Activated CD4-positive, alpha-beta T cell treated with anti-CD3 and anti-CD28 coated beads for 24 hours (primary cell): ENCODE measurements around the gene RPL37A.
"Not testable (repeated sequence)": the region's sequence is repeated elsewhere in the genome, so short reads cannot be mapped to it uniquely, and the experiment has no call there.

Experiments used
- DNase-seq, 2 donors: peaks; one replicate each; pipeline ENCODE4 v3.0.0-alpha.2; 2020; ENCODE audit warnings: low read depth in 2 of 2

Gene RPL37A

DNA sequence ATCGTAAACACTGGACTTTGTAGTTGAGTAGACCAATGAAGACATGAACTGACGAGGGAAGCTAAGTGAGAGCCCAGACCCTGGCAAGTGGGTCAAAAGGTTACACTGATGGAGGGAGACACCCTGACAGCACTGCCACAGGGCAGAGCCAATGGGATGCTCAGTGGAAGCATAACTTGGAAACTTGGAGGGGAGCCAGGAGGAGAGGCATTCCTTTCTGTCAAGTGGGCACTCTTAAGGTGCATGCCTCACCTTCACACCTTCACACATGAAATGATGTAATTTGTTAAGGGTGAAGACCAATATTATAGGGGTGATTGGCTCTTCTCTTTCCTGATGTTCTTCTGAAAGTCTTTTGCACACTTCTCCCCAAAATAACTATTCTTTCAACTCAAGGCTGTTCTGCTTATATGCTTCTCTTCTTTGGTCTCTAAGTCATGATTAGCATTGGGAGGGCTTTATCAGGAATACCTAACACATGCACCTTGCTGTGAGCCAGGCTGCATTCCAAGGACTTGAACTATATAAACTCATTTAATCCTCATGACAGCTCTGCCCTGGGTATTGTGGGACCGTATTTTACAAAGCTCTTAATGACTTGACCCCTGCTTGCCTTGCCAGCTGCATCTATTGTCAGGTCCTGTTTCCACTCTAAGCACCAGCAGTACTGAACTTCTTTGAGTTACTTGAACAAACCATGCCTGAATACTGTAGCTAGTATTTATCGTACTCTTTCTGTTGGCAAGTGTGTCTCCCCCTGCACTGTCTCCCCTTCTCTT, 19.0 kb downstream of the RPL37A start:
- no peak for DNase-seq

DNA sequence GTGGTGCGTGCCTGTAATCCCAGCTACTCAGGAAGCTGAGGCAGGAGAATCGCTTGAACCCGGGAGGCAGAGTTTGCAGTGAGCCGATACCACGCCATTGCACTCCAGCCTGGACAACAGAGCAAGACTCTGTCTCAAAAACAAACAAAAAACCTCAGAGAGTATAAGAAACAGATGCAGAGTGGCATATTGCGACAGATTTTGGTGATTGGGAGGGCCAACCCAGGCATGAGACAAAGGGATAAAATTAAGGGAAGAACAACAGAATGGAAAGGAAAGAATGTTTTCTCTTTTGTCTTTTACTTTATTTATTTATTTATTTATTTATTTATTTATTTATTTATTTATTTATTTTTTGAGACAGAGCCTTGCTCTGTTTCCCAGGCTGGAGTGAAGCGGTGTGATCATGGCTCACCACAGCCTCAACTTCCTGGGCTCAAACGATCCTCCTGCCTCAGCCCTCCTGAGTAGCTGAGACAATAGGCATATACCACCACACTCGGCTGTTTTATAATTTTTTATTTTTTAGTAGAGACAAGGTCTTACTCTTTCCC, 20.0 kb downstream of the RPL37A start:
- not testable (repeated sequence) for DNase-seq

DNA sequence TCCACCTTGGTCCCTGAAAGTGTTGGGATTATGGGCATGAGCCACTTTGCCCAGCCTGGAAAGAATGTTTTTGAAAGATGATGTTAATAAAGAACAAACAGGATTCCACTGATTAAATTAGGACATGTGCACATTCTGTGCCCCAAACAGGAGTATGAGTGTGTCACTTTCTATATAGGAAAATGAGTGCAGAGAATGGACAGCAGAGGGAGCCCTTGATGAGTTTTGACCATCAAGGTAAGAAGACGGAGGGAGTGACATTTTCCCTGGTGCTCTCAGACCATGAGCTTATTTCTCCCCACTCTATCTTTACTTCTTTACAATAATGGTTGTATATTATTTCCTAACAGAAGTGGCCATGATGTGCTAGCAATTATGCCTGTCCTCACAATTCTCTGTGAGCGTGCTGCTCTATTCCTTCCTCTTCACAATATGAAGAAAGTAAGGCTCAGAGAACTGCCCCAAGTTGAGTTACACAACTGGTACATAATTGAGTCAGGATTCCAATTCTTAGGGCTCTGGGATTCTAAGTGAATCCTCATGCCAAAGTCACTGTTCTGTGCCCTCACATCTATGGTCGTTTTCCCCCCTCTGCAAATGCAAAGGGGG, 20.6 kb downstream of the RPL37A start:
- DNase-seq: peak in 1 of 2 donors; percentile 35

DNA sequence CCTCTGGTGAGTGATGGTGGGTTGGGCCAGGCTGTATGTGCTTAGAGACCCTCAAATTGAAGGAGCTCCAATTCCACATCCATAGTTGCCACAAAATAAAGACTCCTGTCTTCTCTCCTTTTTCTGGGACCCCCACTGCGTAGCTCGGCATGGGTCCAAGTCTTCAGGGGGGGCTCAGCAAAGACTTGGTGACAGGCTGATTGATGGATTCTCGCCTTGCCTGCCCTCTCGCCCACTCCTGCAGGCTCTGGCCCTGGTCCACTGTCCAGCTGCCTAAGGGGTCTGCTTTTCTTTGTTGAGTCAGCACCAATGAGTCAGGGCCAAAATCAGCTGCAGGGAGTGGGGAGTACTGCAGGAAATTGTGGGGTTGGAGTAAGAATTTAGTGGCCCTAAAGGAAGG, 21.5 kb downstream of the RPL37A start:
- DNase-seq: no peak

DNA sequence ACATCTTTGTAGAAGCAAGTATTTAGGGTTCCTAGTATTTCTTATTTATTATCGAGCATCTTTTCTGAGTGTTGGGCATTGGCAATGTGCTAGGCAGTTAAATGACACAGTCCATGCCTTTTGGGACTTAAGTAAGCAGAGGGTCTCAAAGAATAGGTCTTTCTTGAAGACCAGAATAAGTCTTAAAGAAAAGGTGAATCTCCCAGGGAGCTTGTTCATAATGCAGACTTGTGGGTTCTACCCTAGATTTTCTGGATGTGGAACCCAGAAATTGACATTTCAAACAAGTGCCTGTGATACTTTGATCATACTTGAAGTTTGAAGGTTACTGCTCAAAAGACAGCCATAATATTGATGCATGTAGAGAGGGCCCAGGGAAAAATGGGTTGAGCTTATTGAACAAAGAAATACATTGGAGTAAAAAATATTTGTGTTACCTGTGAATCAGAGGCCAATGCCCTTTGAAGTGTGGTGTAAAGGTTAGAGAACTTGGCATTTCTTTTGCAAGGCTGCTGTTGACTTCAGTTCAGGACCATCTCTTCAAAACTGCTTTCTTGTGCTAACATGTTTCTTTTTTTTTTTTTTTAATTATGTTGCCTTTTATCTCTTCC, 24.4 kb downstream of the RPL37A start:
- no peak for DNase-seq

DNA sequence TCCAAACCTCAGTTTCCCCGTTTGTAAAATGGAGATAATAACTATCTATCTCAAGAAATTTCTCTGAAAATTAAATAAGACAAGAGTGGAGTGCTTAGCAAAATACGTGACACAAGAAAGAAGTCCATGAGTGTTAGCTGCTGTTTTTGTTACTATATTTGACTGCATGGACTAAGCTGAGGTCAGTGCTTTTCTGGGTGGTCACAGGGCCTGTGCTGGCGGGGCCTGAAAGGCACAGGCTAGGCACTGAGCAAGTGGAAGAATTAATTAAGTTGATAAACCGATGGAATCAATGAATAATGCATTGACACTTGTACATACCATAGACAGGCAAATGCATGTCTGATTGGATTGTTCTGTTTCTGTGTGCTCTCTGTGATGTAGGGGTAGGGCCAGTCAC, 27.3 kb downstream of the RPL37A start:
- no peak for DNase-seq

DNA sequence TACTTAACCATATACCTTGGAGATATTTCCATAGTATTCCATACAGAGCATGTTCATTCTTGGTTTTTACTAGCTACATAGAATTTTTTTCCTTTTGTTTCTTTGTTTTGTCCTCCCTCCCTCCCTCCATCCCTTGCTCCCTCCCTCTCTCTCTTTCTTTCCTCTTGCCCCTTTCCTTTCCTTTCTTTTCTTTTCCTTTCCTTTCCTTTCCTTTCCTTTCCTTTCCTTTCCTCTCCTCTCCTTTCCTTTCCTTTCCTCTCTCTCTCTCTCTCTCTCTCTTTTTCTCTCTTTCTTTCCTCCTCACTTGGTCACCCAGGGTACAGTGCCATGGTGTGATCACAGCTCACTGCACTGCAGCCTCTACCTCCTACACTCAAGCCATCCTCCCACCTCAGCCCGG, 28.3 kb downstream of the RPL37A start:
- no peak for DNase-seq

DNA sequence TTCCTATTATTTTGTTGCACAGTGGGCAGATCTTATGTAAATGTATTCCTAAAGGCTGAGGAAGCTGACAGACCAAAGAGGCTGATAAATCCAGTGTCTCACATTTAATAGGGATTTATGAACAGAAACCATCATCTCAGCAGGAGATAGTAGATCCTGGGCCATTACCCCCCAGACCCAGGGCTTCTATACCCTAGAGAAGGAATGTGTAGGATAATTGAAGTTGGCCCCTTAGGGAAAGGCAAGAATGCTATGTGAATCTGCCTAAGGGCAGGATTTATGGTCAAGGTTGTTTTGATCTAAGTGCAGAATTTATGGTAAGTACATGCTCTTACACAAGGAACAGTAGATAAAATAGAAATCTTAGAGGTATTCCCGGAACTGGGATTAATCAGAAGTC, 29.0 kb downstream of the RPL37A start:
- no peak for DNase-seq

DNA sequence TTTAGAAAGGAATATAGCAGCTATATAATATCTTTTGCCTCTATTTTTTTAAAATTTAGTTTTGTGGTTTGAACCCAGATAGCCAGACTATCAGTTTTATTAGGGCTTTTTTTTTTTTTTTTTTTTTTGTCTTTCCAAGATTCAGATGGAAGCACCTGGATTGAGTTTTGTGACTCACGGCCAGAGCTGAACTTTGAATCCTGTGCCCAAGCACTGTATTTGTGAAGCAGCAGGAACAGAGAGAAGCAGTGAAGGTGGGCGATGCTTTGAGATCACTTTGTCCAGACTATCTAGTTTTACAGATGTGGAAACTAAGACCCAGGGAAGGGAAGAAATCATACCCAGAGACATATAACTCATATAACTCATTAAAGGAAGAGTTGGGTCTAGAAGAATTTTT, 33.9 kb downstream of the RPL37A start:
- no peak for DNase-seq

DNA sequence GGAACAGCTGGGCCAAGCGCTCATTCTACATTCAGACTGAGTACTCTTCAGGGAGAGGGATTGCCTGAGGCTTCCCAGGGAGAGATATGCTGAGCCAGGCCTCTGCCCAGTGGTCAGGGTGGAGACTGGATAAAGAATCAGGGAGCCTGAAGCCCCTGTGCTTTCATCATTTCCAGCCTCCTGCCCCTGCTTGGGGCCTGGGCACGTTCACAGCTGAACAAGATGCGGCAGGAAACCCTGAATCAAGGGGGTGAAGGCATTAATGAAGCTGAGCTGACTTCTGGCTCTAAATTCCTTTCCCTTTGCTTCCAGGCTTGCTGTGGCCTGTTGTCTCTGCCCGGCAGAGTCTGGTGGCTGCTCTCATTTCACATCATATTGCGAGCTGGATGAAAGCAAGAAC, 35.0 kb downstream of the RPL37A start:
- DNase-seq: no peak

DNA sequence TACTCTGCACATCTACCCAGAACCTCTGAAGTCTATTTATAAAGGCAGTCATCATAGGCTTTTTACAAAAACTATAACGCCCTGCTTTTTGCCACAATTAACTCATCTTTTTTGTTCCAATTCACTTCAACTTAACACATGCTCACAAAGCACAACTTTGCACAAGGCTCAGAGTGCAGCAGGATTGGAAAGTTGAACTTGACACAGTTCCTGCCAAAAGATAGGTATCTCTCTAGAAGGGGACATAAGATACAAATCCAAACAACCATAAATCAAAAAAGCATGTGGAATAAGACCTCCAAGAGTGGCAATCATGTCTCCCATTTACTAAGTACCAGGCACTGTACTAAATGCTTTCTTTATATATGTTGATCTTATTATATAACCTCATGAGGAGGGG, 36.2 kb downstream of the RPL37A start:
- DNase-seq: no peak

DNA sequence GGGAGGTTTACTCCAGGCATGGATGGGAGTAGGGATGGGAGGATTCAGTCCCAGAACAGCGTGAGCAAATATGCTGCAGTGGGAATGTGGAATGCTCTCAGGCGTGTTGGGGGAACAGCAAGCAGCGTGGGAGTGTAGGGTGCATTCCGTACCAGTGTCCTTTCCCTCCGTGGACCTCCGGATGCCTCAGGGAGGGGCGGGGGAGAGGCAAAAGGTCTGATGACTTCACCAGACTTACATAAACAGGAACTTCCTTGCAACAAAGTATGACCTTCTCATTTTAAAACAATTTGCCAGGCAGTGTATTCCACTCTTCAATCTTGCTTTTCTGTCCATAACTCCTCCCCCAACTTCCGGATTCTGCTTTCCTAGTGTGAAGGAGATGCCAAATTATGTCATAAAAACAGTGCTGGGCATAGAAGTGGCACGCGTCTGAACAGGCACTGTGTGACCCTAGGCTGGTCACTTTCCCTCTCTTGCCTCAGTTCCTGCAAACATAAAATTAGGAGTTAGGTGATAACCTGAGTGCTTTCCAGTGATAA, 36.9 kb downstream of the RPL37A start:
- no peak for DNase-seq

DNA sequence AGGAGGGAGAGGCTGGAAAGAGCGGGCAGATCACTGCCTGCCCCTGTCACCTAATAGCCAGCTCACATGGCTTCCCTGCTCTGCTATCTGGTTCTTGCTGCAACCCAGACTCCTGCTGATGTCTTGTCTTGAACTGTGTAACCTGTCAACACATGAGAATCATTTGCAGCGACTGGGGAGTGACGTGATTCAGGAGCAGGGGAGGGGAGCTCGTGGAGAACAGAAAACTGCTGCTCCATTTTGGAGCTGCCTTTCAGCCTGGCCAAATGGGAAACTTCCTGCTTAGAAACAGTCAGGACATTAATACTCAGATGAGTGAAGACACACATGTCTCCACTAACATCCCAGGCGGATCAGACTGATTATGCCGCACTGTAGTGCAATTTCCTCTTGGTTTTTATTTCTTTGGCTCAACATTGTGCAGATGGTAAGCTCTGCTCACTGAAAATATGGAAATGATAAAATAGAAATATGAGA, 38.1 kb downstream of the RPL37A start:
- no peak for DNase-seq

DNA sequence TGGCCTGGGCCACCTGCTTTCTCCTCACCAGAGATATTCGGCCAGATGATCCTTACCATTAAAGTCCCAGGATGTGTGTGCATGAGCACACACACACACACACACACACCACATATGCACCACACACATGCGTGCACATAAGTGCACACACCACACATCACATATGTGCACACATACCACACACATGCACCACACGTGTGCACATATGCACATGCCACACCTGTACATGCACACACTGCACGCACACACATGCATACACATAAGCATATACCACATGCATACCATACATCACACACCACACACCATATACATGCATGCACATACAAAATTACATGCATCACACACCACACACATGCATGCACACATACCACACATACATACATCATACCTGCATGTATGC, 38.7 kb downstream of the RPL37A start:
- no peak for DNase-seq

DNA sequence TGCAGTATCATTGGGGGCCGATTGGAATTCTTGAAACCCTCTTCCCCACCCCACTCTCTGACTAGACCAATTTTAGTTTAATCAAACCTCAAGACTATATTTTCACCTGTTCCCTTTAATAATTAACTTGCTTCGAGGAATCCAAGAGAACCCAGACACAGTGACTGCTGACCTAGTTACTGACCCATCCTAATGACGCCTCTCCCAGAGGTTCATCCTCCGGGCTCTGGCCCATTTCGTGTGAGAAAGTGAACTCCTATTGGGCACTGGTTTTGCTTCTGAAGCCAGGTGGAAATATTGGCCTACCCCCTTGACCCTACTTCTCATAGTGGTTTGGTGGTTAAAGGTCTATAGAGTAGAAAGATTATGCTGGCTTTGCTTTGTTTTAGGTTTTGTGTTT, 39.9 kb downstream of the RPL37A start:
- DNase-seq: no peak

DNA sequence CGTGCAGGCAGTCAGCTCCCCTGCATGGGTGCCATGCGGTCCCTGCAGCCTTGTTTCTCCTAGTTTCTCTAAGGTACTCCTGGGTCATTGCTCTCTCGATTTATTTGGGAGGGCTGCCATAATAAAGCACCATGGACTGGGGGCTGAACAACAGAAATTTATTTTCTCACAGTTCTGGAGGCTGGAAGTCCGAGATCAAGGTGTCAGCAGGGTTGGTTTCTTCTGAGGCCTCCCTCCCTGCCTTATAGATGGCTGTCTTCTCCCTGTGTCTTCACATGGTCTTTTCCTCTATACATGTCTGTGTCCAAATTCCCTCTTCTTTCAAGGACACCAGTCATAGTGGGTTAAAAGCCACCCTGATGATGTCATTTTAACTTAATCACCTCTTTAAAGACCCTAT, 40.5 kb downstream of the RPL37A start:
- DNase-seq: no peak

DNA sequence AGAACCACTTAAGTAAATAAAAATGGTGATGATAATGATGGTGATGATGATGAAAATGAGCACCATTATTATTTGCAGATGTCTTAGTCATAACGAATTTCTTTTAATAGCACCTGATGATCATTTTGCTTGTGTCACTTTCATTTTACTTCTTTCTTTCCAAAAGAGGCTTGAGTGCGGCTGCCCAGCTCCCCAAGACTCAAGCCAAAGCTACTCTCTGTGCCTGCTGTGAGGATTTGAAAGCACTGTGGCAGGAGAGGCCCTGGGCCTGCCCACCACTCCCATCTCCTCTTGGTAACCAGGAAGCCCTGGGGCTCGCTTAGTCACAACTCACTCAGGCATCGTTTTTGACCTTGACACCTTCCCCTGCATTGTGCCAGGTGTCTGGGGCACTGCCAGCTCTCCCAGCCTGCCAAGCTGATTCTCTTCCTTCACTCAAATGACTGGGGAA, 41.2 kb downstream of the RPL37A start:
- no peak for DNase-seq

DNA sequence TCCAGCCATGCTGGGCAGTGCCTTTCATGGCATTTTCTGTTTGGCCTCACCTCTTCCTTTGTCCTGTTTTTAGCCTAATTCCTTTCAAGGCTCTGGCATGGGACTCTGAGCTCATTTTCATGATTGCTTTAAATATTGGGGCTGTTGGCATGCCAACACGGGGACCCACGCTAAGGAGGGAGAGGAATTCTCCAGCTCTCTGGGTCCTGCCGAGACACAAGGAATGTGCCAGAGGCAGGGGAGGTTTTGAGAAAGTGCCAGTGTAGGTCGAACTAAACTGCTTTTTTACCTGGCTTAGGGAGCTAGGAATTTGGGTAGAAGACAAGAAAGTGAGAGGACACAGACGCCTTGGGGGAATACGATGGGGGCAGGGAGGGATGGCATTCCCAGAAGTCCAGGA, 42.3 kb downstream of the RPL37A start:
- DNase-seq: no peak

DNA sequence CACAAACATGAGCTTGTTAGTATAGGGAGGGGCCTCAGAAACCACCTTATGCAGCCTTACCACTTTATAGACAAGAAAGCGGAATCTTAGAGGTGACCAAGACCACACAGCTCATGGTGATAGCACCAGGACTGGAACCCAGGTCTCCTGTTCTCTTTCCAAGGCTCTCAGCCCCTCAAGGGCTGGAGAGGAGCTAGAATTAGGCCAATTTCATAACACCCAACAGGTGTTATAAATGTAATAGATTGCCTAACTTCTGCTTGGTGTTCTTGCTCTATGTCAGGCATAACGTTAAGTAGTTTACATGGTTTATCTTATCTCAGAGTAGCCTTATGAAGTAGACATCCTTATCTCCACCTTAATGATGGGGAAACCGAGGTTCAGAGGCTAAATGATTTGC, 42.9 kb downstream of the RPL37A start:
- no peak for DNase-seq

DNA sequence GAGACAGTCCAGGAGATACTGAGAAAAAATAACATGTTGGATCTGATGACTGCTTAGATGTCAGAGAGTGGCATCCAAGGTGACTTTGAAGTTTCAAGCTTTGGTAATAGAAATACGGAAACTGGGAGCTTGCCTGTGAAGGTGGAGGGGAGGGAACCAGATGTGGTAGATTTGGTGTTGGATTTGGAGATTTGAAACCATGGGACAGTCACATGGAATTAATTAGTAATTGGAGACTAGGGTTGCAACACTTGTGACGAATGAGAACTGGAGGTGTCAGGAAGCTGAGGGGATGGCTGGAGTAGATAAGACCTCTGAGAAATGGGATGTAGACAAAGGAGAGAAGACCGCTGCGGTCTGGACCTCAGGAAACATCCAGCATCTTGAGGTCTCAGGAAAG, 46.7 kb downstream of the RPL37A start:
- no peak for DNase-seq

DNA sequence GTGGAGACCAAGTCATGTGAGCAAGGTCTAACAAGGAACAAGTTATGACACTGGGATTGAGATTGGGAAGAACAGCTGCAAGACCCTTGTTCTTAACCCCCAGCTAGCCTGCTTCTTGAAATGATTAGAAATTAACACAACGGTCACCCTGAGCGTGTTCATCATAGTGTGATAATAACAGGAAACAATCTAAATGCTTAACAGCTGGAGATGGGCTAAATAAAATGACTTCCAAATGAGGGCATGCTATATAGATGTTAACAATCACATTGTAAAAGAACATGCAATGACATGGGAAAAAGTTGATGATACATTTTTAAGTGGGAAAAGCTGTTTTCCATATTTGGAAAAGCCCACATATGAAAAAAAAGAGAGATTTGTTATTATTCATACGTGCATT, 47.6 kb downstream of the RPL37A start:
- no peak for DNase-seq

DNA sequence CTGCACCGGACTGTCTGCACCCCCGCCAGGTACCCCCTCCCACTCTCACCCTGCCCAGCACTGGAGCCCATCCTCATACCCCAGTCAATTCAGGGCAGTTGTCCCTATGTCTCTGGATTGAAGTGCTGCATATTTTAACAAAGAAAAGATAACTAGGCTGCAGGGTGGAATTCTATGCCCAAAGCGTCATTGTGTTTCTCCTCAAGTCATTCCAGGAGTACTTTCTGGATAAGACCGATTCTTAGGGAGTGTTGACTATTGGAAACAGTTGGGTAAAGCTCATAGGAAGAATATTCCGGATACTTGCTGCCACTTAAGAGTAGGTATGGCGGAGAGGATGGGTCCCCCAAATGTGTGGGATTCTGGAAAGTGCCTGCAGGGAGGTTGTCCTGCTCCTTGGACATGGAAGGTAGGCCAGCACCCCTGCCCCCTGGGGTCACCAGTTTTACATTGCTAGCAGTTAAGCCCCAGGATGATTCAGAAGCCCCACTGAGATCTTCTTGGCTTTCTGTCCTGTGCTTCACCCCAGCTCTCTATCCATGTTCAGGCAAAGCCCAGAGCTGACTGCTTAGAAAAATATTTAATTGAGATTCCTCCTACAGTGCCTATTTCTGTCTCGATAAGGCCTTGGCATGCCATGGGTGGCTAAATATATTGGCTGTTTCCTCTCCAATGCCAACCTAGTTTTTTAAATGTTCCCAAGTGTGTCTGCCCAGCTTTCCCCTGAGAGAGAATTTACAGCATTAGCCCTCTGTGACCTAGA, 48.2 kb downstream of the RPL37A start:
- no peak for DNase-seq
